Osteoblast (primary cell): Measurements from ENCODE around the gene COLGALT1. TPM values are rescaled to one million over a fixed set of nuclear protein-coding genes. Genes with fewer than 3 reads are reported as not detected.

Experiments used
- DNase-seq: peaks from one replicate; pipeline ENCODE4 v3.0.0; 2011; ENCODE audit warnings: low spot score, mixed read lengths; ENCODE audit not compliant: insufficient read length; ENCODE audit errors: missing footprints
- H2AFZ ChIP-seq: 2 replicates; pipeline ENCODE4 v1.6.0; 2011; ENCODE audit warnings: mild to moderate bottlenecking, low read length
- H3K27ac ChIP-seq: 2 replicates; pipeline ENCODE4 v1.5.1; 2011; ENCODE audit warnings: mild to moderate bottlenecking, low read depth, low read length, moderate library complexity
- H3K27me3 ChIP-seq: 2 replicates; pipeline ENCODE4 v1.6.0; 2012; ENCODE audit warnings: mild to moderate bottlenecking, control low read depth, inconsistent platforms, low read length, moderate library complexity; ENCODE audit not compliant: insufficient read depth
- H3K36me3 ChIP-seq: 2 replicates; pipeline ENCODE4 v1.5.1; 2011; ENCODE audit warnings: mild to moderate bottlenecking, low read length, control low read depth, moderate library complexity; ENCODE audit not compliant: insufficient read depth
- H3K4me1 ChIP-seq: 2 replicates; pipeline ENCODE4 v1.5.1; 2011; ENCODE audit warnings: mild to moderate bottlenecking, low read length, control low read depth, moderate library complexity; ENCODE audit not compliant: insufficient read depth
- H3K4me2 ChIP-seq: 2 replicates; pipeline ENCODE4 v1.6.0; 2011; ENCODE audit warnings: mild to moderate bottlenecking, low read length; ENCODE audit not compliant: insufficient read depth
- H3K4me3 ChIP-seq: fragments of 200-600 bp; sonication (generic); 3 replicates; pipeline ENCODE4 v1.5.1; 2012; ENCODE audit warnings: mild to moderate bottlenecking, low read length, inconsistent platforms; ENCODE audit not compliant: insufficient read depth
- H3K79me2 ChIP-seq: 2 replicates; pipeline ENCODE4 v1.6.0; 2012; ENCODE audit warnings: mild to moderate bottlenecking, low read length, control low read depth, inconsistent platforms; ENCODE audit not compliant: insufficient read depth
- H3K9me3 ChIP-seq: 2 replicates; pipeline ENCODE4 v1.5.1; 2011; ENCODE audit warnings: low read depth, low read length, control low read depth
- H4K20me1 ChIP-seq: 2 replicates; pipeline ENCODE4 v1.6.0; 2012; ENCODE audit warnings: mild to moderate bottlenecking, low read length, control low read depth; ENCODE audit not compliant: insufficient read depth
- total RNA-seq: library from RNA; depleted of rRNA; stranded (reverse); fragments of >200 nt; gene quantifications from 2 replicates; pipeline ENCODE4 v1.2.3, GENCODE V29; 2012
- TF ChIP-seq, protein P1 (sequence below): IDR thresholded peaks from 2 replicates; pipeline ENCODE4 v1.5.1; 2011; ENCODE audit warnings: mild to moderate bottlenecking, low read depth, low read length, moderate library complexity; ENCODE audit errors: extremely low read depth

COLGALT1 gene
- total RNA-seq, 1 donor = 108 TPM

- no peak overlapping the region for H2AFZ ChIP-seq
- H3K36me3 ChIP-seq = no peaks in the 10 kb centered on the region
- H3K4me2 ChIP-seq = no peak overlapping the region
- H3K4me1 ChIP-seq = no peaks in the 10 kb centered on the region
- peaks cover 2% of the 10 kb centered on the region for H3K9me3 ChIP-seq
- no peak for DNase-seq
- H3K27ac ChIP-seq = no peak overlapping the region
- H3K27me3 ChIP-seq = no peaks in the 10 kb centered on the region
- no peaks in the 10 kb centered on the region for H3K79me2 ChIP-seq
- H3K4me3 ChIP-seq = no peak overlapping the region
- TF ChIP-seq, protein P1, sequence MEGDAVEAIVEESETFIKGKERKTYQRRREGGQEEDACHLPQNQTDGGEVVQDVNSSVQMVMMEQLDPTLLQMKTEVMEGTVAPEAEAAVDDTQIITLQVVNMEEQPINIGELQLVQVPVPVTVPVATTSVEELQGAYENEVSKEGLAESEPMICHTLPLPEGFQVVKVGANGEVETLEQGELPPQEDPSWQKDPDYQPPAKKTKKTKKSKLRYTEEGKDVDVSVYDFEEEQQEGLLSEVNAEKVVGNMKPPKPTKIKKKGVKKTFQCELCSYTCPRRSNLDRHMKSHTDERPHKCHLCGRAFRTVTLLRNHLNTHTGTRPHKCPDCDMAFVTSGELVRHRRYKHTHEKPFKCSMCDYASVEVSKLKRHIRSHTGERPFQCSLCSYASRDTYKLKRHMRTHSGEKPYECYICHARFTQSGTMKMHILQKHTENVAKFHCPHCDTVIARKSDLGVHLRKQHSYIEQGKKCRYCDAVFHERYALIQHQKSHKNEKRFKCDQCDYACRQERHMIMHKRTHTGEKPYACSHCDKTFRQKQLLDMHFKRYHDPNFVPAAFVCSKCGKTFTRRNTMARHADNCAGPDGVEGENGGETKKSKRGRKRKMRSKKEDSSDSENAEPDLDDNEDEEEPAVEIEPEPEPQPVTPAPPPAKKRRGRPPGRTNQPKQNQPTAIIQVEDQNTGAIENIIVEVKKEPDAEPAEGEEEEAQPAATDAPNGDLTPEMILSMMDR = no peak
- H4K20me1 ChIP-seq = no peaks in the 10 kb centered on the region
These were observed 30.3 kb upstream of the COLGALT1 start for GRCh38 chr19:17525141-17525540.

DNA sequence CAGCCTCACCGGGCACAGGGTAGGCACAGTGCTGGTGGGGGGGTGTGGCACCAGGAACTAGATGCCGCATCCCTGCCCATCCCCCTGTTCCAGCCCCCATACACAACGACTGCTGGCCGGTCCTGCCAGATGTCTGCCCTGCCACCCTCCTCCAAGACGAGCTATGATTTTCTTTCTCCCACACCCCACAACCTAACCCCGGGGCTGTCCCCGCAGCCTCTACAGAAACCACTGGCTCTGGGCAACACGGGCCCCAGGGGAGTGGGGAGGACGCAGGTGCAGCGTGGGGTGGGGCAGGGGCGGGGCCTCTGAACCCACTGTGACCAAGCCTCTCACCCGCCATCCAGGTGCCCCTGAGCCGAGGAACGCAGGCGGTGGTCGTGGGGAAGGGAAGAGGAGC is 28.5 kb upstream of the COLGALT1 start:
- H3K4me2 ChIP-seq = no peak overlapping the region
- H3K79me2 ChIP-seq = no peaks in the 10 kb centered on the region
- H3K4me1 ChIP-seq = no peaks in the 10 kb centered on the region
- no peaks in the 10 kb centered on the region for H3K27me3 ChIP-seq
- no peak for DNase-seq
- H3K4me3 ChIP-seq = no peak overlapping the region
- no peak overlapping the region for H2AFZ ChIP-seq
- no peaks in the 10 kb centered on the region for H4K20me1 ChIP-seq
- H3K36me3 ChIP-seq = no peaks in the 10 kb centered on the region
- TF ChIP-seq, protein P1 = no peak
- peaks cover 2% of the 10 kb centered on the region for H3K9me3 ChIP-seq
- no peak overlapping the region for H3K27ac ChIP-seq

DNA sequence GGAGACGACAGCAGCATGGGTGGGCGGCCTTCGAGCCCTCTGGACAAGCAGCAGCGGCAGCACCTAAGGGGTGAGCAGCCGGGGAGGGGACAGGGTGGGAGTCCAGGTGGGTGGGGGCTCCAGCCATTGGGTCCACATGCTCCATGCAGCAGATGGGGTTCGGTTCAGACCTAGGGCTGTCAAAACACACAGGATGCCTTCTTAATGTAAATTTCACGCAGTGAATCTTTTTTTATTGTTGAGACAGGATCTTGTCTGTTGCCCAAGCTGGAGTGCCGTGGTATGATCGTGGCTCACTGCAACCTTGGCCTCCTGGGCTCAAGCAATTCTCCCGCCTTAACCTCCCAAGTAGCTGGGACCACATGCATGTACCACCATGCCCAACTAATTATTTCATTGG is 28.1 kb upstream of the COLGALT1 start:
- H3K36me3 ChIP-seq = no peaks in the 10 kb centered on the region
- no peaks in the 10 kb centered on the region for H3K79me2 ChIP-seq
- peaks cover 2% of the 10 kb centered on the region for H3K9me3 ChIP-seq
- H3K4me1 ChIP-seq = no peaks in the 10 kb centered on the region
- DNase-seq = no peak
- H3K27me3 ChIP-seq = no peaks in the 10 kb centered on the region
- H2AFZ ChIP-seq = no peak overlapping the region
- TF ChIP-seq, protein P1 = no peak
- no peak overlapping the region for H3K27ac ChIP-seq
- H3K4me3 ChIP-seq = no peak overlapping the region
- H4K20me1 ChIP-seq = no peaks in the 10 kb centered on the region
- no peak overlapping the region for H3K4me2 ChIP-seq

- H3K79me2 ChIP-seq = no peaks in the 10 kb centered on the region
- H3K4me1 ChIP-seq = no peaks in the 10 kb centered on the region
- H3K27ac ChIP-seq = no peak overlapping the region
- TF ChIP-seq, protein P1 = no peak
- H3K4me3 ChIP-seq = no peak overlapping the region
- H4K20me1 ChIP-seq = no peaks in the 10 kb centered on the region
- no peak for DNase-seq
- H3K36me3 ChIP-seq = no peaks in the 10 kb centered on the region
- H3K4me2 ChIP-seq = no peak overlapping the region
- no peak overlapping the region for H2AFZ ChIP-seq
- no peaks in the 10 kb centered on the region for H3K27me3 ChIP-seq
- peaks cover 2% of the 10 kb centered on the region for H3K9me3 ChIP-seq
These were observed 26.8 kb upstream of the COLGALT1 start for GRCh38 chr19:17528610-17529009.
